Rectal smooth muscle tissue (tissue), 1 donor: ENCODE measurements around the gene DLG2.
"Not testable (repeated sequence)": the region's sequence is repeated elsewhere in the genome, so short reads cannot be mapped to it uniquely, and the experiment has no call there.

ENCODE experiments used
- H3K27ac ChIP-seq: one replicate; pipeline ENCODE4 v1.7.0; 2013; ENCODE audit warnings: low read depth, low read length, inconsistent platforms
- H3K27me3 ChIP-seq: one replicate; pipeline ENCODE4 v1.7.0; 2013; ENCODE audit warnings: low read length; ENCODE audit not compliant: control insufficient read depth, insufficient read depth
- H3K36me3 ChIP-seq: one replicate; pipeline ENCODE4 v1.7.0; 2013; ENCODE audit warnings: low read length; ENCODE audit not compliant: control insufficient read depth, insufficient read depth
- H3K4me1 ChIP-seq: one replicate; pipeline ENCODE4 v1.7.0; 2013; ENCODE audit warnings: low read length; ENCODE audit not compliant: control insufficient read depth, insufficient read depth
- H3K4me3 ChIP-seq: one replicate; pipeline ENCODE4 v1.7.0; 2013; ENCODE audit warnings: low read length
- H3K9ac ChIP-seq: one replicate; pipeline ENCODE4 v1.7.0; 2013; ENCODE audit warnings: low read length

Gene DLG2

GRCh38 chr11:83471831-83472727 lies 2155.1 kb downstream of the DLG2 start:
- no peak overlapping the region for H3K4me3 ChIP-seq
- no peaks in the 10 kb centered on the region for H3K36me3 ChIP-seq
- no peaks in the 10 kb centered on the region for H3K4me1 ChIP-seq
- H3K27me3 ChIP-seq: no peaks in the 10 kb centered on the region
- H3K27ac ChIP-seq: no peak overlapping the region
- no peak overlapping the region for H3K9ac ChIP-seq

GRCh38 chr11:83467837-83468236 lies 2159.3 kb downstream of the DLG2 start:
- Histone ChIP-seq H3K4me1 (no peaks in the 10 kb centered on the region), H3K36me3 (no peaks in the 10 kb centered on the region), H3K9ac (no peak overlapping the region), H3K27ac (no peak overlapping the region), H3K4me3 (no peak overlapping the region), H3K27me3 (no peaks in the 10 kb centered on the region)

GRCh38 chr11:83464160-83464944 lies 2162.8 kb downstream of the DLG2 start:
- Histone ChIP-seq H3K36me3 (no peaks in the 10 kb centered on the region), H3K27me3 (no peaks in the 10 kb centered on the region), H3K4me1 (no peaks in the 10 kb centered on the region), H3K4me3 (no peak overlapping the region), H3K27ac (no peak overlapping the region), H3K9ac (no peak overlapping the region)

GRCh38 chr11:83459798-83460197 lies 2167.3 kb downstream of the DLG2 start:
- Histone ChIP-seq H3K9ac (no peak overlapping the region), H3K27ac (no peak overlapping the region), H3K4me1 (no peaks in the 10 kb centered on the region), H3K4me3 (no peak overlapping the region), H3K36me3 (no peaks in the 10 kb centered on the region), H3K27me3 (no peaks in the 10 kb centered on the region)

- Histone ChIP-seq H3K4me1 (no peaks in the 10 kb centered on the region), H3K27me3 (no peaks in the 10 kb centered on the region), H3K9ac (no peak overlapping the region), H3K27ac (no peak overlapping the region), H3K4me3 (no peak overlapping the region), H3K36me3 (no peaks in the 10 kb centered on the region)
Observed at GRCh38 chr11:83456566-83456965, 2170.6 kb downstream of the DLG2 start.

GRCh38 chr11:83456075-83456474 lies 2171.1 kb downstream of the DLG2 start:
- Histone ChIP-seq H3K4me3 (no peak overlapping the region), H3K4me1 (no peaks in the 10 kb centered on the region), H3K36me3 (no peaks in the 10 kb centered on the region), H3K27ac (no peak overlapping the region), H3K9ac (no peak overlapping the region), H3K27me3 (no peaks in the 10 kb centered on the region)

- Histone ChIP-seq H3K36me3 (no peaks in the 10 kb centered on the region), H3K4me1 (no peaks in the 10 kb centered on the region), H3K4me3 (no peak overlapping the region), H3K27me3 (no peaks in the 10 kb centered on the region), H3K27ac (no peak overlapping the region), H3K9ac (no peak overlapping the region)
Observed at GRCh38 chr11:83455356-83455755, 2171.8 kb downstream of the DLG2 start.

GRCh38 chr11:83454674-83455073 lies 2172.5 kb downstream of the DLG2 start:
- H3K4me1 ChIP-seq: no peaks in the 10 kb centered on the region
- H3K9ac ChIP-seq: no peak overlapping the region
- H3K27me3 ChIP-seq: no peaks in the 10 kb centered on the region
- H3K27ac ChIP-seq: no peak overlapping the region
- no peaks in the 10 kb centered on the region for H3K36me3 ChIP-seq
- H3K4me3 ChIP-seq: no peak overlapping the region

- Histone ChIP-seq H3K27me3 (no peaks in the 10 kb centered on the region), H3K4me3 (no peak overlapping the region), H3K27ac (no peak overlapping the region), H3K36me3 (no peaks in the 10 kb centered on the region), H3K4me1 (no peaks in the 10 kb centered on the region), H3K9ac (no peak overlapping the region)
Observed at GRCh38 chr11:83449338-83449913, 2177.7 kb downstream of the DLG2 start.

- no peaks in the 10 kb centered on the region for H3K4me1 ChIP-seq
- no peaks in the 10 kb centered on the region for H3K27me3 ChIP-seq
- H3K4me3 ChIP-seq: no peak overlapping the region
- H3K9ac ChIP-seq: no peak overlapping the region
- no peak overlapping the region for H3K27ac ChIP-seq
- H3K36me3 ChIP-seq: no peaks in the 10 kb centered on the region
Observed at GRCh38 chr11:83448686-83449085, 2178.5 kb downstream of the DLG2 start.

- not testable (repeated sequence) for H3K27me3 ChIP-seq, H3K4me3 ChIP-seq, H3K36me3 ChIP-seq
Observed at GRCh38 chr11:83443880-83444279, 2183.3 kb downstream of the DLG2 start.

GRCh38 chr11:83441601-83442000 lies 2185.5 kb downstream of the DLG2 start:
- Histone ChIP-seq H3K4me1 (no peaks in the 10 kb centered on the region), H3K36me3 (no peaks in the 10 kb centered on the region), H3K9ac (no peak overlapping the region), H3K4me3 (no peak overlapping the region), H3K27me3 (no peaks in the 10 kb centered on the region), H3K27ac (no peak overlapping the region)

More at GRCh38 chr11:83443880-83444279, 2183.3 kb downstream of the DLG2 start:
- not testable (repeated sequence) for H3K9ac ChIP-seq, H3K27ac ChIP-seq, H3K4me1 ChIP-seq
